Urinary bladder (tissue), 4 donors: ENCODE results near the gene FAAP20. TPM values are rescaled to one million over a fixed set of nuclear protein-coding genes. Genes with fewer than 3 reads are reported as not detected.

Experiments
- DNase-seq: peaks from one replicate; pipeline ENCODE4 v3.0.0-alpha.2; 2015; ENCODE audit errors: extremely low spot score
- H3K27ac ChIP-seq: one replicate; pipeline ENCODE4 v1.5.1; 2013; ENCODE audit warnings: low read depth, mild to moderate bottlenecking, moderate library complexity
- H3K36me3 ChIP-seq: one replicate; pipeline ENCODE4 v1.6.1; 2013; ENCODE audit warnings: mild to moderate bottlenecking, moderate library complexity; ENCODE audit not compliant: insufficient read depth
- H3K4me1 ChIP-seq: one replicate; pipeline ENCODE4 v1.6.1; 2013; ENCODE audit warnings: mild to moderate bottlenecking, moderate library complexity; ENCODE audit not compliant: insufficient read depth
- H3K4me3 ChIP-seq: one replicate; pipeline ENCODE4 v1.5.1; 2013; ENCODE audit warnings: low read depth, low read length
- WGBS: extraction: QIAGEN DNeasy Blood & Tissue Kit; methylation state at CpG from one replicate; pipeline ENCODE4 v1.1.7; 2013; 5-methylcytosine and 5-hydroxymethylcytosine counted together
- polyA plus RNA-seq: library from polyadenylated mRNA; stranded (reverse); fragments of 200-250 nt; gene quantifications from one replicate; pipeline ENCODE4 v1.2.3, GENCODE V29; 2013
- total RNA-seq: library from RNA; depleted of rRNA; stranded (reverse); fragments of >200 nt; gene quantifications from one replicate; pipeline ENCODE4 v1.2.3, GENCODE V29; 2014
- donor health status: healthy with polysubstance abuse.
- donor health status: healthy.

Gene FAAP20
- total and polyA plus RNA-seq, 2 donors = 14.6 to 96.4 TPM

DNA sequence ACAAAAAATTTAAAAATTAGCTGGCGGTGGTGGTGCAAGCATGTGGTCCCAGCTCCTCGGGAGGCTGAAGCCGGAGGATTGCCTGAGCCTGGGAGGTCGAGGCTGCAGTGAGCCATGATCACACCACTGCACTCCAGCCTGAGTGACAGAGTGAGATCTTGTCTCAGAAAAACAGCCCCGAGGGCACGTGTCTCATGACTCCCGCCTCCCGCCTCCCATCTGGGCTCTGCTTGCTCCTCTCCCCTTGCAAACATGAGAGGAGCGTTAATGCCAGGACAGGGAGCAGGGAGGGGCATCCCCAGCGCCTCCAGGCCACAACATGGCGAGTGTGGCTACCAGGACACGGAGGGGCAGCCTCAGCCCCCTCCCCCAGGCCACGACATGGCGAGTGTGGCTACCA lies 28.3 kb downstream of the FAAP20 start:
- no peak for DNase-seq
- 77% methylated on average over 14 of the region's 14 CpGs for WGBS
- H3K4me3 ChIP-seq = no peak overlapping the region
- H3K27ac ChIP-seq = no peak overlapping the region
- no peaks in the 10 kb centered on the region for H3K36me3 ChIP-seq
- no peaks in the 10 kb centered on the region for H3K4me1 ChIP-seq

DNA sequence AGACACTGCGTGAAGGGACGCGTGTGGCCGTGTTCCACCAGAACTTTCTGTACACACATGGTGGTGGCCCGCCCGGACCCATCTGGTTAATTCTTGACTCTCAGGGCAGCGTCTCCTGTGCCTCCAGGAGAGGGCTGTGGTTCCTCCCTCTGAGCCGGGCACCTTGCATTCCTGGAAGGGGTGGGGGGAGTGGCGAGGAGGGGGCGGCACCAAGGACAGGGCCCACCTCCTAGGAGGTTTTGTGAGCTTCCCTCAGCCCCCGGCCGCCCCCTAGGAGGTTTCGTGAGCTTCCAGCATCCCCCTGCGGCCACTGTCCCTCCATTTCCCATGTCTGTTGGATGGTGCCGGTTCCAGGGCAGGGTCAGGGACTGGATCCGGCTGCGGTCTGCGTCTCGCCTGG lies 28.9 kb downstream of the FAAP20 start:
- DNase-seq = no peak
- 81% methylated on average over 19 of the region's 19 CpGs for WGBS

DNA sequence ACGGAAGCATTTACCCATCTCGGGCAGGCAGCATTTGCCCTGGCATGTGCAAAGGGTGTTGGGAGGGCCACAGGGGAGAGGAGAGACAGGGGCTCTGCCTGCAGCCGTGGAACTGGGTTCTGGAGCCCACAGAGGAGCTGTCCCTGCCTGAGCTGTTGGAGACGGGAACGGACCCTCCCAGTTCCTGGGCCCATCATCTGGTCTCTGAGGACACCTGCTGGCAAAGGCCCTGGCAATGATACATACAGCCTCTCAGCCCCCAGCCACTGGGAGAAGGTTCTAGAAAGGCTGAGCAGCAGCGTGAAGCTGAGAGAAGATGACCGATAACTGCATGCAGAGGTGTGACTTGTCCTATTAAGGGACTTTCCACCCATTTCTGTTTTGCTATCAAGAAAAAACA lies 31.4 kb downstream of the FAAP20 start:
- H3K4me3 ChIP-seq = no peak overlapping the region
- DNase-seq = no peak
- H3K36me3 ChIP-seq = no peaks in the 10 kb centered on the region
- H3K27ac ChIP-seq = no peak overlapping the region
- 62% methylated on average over 7 of the region's 7 CpGs for WGBS
- H3K4me1 ChIP-seq = no peaks in the 10 kb centered on the region

More for the DNA sequence above, 28.9 kb downstream of the FAAP20 start:
- Histone ChIP-seq H3K4me3 (no peak overlapping the region), H3K27ac (no peak overlapping the region), H3K4me1 (no peaks in the 10 kb centered on the region), H3K36me3 (no peaks in the 10 kb centered on the region)

DNA sequence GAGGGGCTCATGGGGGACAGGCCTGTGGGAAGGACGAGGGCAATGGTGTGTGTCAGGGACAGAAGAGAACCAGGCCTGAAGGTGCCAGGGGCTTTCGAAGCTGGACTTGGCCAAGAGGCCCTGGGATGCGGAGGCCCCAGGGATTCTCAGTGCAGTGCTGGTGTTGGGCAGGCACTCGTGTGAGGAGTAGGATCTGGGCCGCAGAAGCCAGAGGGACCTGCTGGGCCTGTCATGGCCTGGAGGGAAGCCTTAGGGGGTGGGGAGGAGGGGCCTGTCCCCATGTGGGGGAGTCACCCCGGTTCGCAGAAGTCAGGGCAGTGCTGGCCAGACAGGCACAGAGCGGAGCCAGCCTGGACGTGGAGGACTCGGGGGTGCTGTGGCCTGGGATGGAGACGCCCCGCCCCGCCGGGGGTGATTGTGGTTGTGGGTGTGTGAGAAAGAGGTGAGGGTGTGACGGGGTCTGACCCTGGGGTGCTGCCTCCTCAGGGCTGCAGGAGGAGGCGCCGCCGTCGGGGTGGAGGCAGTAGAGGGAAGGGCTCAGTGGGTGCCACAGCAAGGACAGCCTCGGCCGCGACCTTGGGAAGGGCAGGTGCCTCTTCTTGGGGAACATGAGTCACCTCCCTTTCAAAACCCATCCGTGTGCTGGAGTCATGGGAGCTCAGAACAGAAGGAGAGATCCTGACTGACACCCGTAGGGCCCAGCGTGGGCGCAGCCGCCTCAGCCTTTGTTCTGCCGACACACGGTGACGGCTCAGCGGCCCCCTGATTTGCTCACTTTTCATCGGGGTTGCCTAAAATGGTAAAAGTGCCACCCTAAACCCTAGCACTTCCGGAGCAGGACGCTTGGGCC lies 33.9 kb downstream of the FAAP20 start:
- H3K27ac ChIP-seq = no peak overlapping the region
- 90% methylated on average over 34 of the region's 34 CpGs for WGBS
- H3K4me1 ChIP-seq = no peaks in the 10 kb centered on the region
- no peak for DNase-seq
- no peaks in the 10 kb centered on the region for H3K36me3 ChIP-seq
- H3K4me3 ChIP-seq = no peak overlapping the region

DNA sequence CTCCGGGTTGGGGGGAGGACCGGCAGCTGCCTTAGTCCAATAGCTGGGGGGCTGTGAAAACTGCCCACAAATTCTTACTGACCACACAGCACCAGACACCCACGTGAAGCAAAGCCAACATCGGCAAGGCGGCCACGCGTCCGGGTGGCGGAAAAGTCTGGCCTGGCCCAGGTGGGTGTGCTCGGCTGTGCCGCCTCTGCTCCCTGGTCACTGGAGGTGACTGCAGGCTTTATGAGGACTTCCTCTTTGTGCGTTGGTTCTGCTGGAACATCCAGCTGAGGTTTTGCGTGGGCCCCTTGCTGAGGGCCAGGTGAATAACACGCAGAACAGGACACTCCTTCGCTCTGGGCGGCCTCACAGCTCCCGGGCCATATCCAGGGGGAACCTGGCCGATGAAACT lies 35.4 kb downstream of the FAAP20 start:
- Histone ChIP-seq H3K4me1 (no peaks in the 10 kb centered on the region), H3K4me3 (no peak overlapping the region), H3K36me3 (no peaks in the 10 kb centered on the region), H3K27ac (no peak overlapping the region)
- DNase-seq = no peak
- WGBS = 91% methylated on average over 18 of the region's 18 CpGs

DNA sequence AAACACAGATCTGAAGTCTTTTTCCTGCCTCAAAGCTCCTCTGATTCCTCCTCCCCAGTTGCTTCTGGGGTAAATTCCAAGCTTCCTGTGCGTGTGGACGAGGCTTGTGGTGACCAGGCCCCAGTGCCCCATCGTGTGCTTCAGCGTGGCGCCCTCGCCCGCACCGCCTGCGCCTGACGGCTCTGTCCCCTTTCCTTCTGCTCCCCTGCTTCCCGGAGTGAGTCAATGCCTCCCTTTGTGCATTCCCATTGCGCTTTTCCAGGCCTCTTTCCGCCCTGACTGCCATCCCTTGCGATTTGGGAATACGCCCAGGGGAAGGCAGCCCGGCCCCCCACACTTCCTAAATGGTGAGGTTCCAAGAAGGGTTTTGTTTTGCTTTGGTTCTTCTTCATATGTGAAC lies 36.3 kb downstream of the FAAP20 start:
- Histone ChIP-seq H3K4me1 (no peaks in the 10 kb centered on the region), H3K36me3 (no peaks in the 10 kb centered on the region), H3K27ac (no peak overlapping the region), H3K4me3 (no peak overlapping the region)
- 86% methylated on average over 16 of the region's 16 CpGs for WGBS
- no peak for DNase-seq

DNA sequence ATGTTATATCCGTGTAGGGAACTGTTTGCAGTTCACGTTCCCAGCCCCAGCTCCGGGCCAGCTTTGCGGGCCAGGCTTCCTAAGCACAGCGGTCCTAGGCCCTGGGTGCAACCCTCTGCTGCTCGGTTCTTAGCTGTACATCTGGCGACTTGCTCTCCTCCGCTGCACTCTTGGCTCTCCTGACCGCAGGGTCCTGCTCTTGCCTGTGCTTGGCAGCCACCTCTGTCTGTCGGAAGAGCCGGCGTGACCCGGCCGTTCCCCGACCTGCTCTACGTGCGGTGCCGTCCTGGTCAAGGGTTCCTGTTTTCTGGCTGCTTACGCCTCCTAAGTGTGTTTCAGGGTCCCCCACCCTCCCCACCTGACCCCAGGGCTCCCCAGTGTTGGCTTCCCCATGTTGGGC lies 36.7 kb downstream of the FAAP20 start:
- DNase-seq = no peak
- Histone ChIP-seq H3K36me3 (no peaks in the 10 kb centered on the region), H3K4me3 (no peak overlapping the region), H3K27ac (no peak overlapping the region), H3K4me1 (no peaks in the 10 kb centered on the region)
- WGBS = 92% methylated on average over 19 of the region's 19 CpGs

DNA sequence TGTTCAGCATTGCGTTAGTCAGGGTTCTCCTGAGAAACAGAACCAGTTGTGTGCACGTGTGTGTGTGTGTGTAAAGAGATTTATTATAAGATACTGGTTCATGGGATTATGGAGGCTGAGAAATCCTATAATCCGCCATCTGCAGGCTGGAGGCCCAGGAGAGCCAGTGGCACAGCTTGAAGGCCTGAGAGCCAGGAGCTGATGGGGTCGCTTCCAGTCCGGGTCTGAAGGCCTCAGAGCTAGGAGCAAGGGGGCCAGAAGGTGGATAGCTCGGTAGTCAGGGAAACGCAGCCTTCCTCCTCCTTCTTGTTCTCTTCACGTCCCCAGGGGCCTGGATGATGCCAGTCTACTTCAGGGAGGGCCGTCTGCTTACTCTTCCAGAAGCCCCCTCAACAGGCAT lies 37.7 kb downstream of the FAAP20 start:
- DNase-seq = no peak
- Histone ChIP-seq H3K36me3 (no peaks in the 10 kb centered on the region), H3K4me3 (no peak overlapping the region), H3K27ac (no peak overlapping the region), H3K4me1 (no peaks in the 10 kb centered on the region)
- 87% methylated on average over 9 of the region's 9 CpGs for WGBS

DNA sequence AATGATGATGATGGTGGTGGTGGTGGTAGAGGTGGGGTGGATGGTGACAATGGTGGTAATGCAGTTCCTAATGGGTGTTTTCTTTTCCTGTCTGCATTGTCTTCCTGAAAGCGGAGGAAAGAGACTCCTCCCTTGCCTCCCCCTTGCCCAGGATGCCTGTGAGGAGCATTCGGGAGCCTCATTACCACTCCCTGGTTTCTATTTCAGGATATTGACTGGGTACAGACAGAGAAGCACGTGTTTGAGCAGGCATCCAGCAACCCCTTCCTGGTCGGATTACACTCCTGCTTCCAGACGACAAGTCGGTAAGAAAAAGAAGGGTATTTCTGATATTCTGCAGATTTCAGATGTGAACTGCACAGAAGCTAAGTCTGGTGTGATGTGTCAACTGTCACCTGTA lies 38.8 kb downstream of the FAAP20 start:
- no peaks in the 10 kb centered on the region for H3K36me3 ChIP-seq
- H3K4me1 ChIP-seq = no peaks in the 10 kb centered on the region
- H3K4me3 ChIP-seq = no peak overlapping the region
- H3K27ac ChIP-seq = no peak overlapping the region
- 82% methylated on average over 6 of the region's 6 CpGs for WGBS
- no peak for DNase-seq

DNA sequence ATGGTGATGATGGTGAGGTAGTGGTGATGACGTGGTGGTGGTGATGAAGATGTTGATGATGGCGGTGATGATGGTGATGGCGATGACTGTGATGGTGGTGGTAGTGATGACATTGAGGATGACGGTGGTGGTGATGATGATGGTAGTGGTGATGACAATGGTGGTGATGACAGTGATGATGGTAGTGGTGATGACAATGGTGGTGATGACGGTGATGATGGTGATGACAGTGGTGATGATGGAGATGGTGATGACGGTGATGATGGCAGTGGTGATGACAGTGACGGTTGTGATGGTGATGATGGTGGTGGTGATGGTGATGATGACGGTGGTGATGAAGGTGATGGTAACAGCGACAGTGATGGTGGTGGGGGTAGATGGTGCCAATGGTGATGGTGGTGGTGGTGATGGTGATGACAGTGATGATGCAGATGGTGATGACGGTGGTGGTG lies 39.4 kb downstream of the FAAP20 start:
- Histone ChIP-seq H3K4me1 (no peaks in the 10 kb centered on the region), H3K27ac (no peak overlapping the region), H3K4me3 (no peak overlapping the region), H3K36me3 (no peaks in the 10 kb centered on the region)
- WGBS = 99% methylated on average over 10 of the region's 10 CpGs
- DNase-seq = no peak

DNA sequence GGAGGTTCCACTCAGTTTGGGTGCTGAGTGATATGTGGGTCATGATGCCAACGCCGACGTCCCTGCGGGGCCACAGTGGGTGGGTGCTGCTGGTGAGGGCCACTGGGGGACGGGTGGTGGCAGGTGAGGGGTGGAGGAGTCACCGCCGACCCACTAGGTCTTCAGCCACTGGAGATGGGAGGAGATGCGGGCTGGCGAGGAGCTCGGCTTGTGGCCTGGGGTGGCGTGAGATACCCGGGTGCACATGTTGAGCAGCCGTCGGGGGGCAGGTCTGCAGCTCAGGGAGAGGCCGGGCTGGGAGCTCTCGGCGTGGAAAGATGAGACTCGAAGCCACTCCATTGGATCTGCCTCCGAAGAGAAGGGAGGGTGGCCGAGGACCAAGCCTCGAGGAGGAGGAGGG lies 40.5 kb downstream of the FAAP20 start:
- WGBS = 92% methylated on average over 21 of the region's 21 CpGs
- Histone ChIP-seq H3K4me3 (no peak overlapping the region), H3K27ac (no peak overlapping the region), H3K36me3 (no peaks in the 10 kb centered on the region), H3K4me1 (no peaks in the 10 kb centered on the region)
- no peak for DNase-seq

DNA sequence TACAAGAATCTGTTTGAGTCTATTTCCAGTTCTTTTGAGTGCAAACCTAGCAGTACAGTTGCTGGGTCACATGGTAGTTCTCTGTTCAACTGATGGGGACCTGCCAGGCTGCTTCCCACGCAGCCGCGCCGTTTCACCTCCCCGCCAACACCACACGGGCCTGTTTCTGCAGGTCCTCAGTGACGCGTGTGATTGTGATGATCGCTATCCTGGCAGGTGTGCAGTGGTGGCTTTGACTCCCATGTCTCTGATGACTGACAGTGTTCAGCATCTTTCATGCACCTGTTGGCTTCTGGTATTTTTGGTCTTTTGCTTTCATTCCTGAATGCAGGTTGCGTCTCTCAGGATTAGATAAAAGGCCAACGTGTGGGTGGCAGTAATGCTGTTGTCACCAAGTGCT lies 41.6 kb downstream of the FAAP20 start:
- WGBS = 92% methylated on average over 11 of the region's 11 CpGs
- Histone ChIP-seq H3K27ac (no peak overlapping the region), H3K4me3 (no peak overlapping the region), H3K36me3 (no peaks in the 10 kb centered on the region), H3K4me1 (no peaks in the 10 kb centered on the region)
- no peak for DNase-seq

DNA sequence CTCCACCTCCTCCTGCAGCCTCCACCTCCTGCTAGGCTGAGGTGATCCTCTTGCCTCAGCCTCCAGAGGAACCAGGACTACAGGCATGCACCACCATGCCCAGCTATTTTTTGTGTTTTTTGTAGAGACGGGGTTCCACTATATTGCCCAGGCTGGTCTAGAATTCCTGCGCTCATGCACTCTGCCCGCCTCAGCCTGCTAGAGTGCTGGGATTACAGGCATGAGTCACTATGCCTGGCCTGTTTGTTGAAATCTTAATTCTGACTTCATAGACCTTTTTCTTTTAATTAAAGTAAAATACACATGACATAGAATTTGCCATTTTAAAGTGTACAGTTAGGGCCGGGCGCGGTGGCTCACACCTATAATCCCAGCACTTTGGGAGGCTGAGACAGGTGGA lies 42.7 kb downstream of the FAAP20 start:
- Histone ChIP-seq H3K36me3 (no peaks in the 10 kb centered on the region), H3K4me3 (no peak overlapping the region), H3K4me1 (no peaks in the 10 kb centered on the region), H3K27ac (no peak overlapping the region)
- no peak for DNase-seq
- 90% methylated on average over 6 of the region's 6 CpGs for WGBS

DNA sequence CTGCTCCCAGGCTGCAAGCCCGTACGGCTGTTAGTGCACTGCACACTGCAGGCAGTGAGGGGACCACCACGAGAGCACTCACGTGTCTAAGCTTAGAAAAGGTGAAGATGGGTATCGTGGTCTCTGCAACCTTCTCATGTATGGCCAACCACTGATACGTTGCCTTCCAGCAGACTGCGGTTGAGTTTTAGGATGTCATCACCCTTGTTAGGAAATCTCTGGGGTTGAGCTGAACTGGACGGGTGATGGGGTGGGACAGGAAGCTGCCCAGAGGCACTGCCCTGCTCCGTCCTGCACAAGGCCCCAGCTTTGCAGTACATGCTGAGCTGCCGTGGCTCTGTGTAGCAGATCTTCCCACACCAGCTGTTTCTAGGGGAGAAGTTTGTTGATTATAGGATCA lies 43.3 kb downstream of the FAAP20 start:
- 56% methylated on average over 10 of the region's 10 CpGs for WGBS
- Histone ChIP-seq H3K36me3 (no peaks in the 10 kb centered on the region), H3K27ac (no peak overlapping the region), H3K4me3 (no peak overlapping the region), H3K4me1 (no peaks in the 10 kb centered on the region)
- no peak for DNase-seq
